HG03342 (cell line): ENCODE data around the gene TXNL4A.
"Not testable (repeated sequence)": the region's sequence is repeated elsewhere in the genome, so short reads cannot be mapped to it uniquely, and the experiment has no call there.

Experiments used
- ATAC-seq: cut with Tn5 transposase; IDR thresholded peaks from one replicate; pipeline ENCODE4 v1.9.1; 2021; ENCODE audit warnings: mild to moderate bottlenecking, moderate library complexity; ENCODE audit not compliant: unreplicated experiment

The TXNL4A gene, protein sequence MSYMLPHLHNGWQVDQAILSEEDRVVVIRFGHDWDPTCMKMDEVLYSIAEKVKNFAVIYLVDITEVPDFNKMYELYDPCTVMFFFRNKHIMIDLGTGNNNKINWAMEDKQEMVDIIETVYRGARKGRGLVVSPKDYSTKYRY

DNA sequence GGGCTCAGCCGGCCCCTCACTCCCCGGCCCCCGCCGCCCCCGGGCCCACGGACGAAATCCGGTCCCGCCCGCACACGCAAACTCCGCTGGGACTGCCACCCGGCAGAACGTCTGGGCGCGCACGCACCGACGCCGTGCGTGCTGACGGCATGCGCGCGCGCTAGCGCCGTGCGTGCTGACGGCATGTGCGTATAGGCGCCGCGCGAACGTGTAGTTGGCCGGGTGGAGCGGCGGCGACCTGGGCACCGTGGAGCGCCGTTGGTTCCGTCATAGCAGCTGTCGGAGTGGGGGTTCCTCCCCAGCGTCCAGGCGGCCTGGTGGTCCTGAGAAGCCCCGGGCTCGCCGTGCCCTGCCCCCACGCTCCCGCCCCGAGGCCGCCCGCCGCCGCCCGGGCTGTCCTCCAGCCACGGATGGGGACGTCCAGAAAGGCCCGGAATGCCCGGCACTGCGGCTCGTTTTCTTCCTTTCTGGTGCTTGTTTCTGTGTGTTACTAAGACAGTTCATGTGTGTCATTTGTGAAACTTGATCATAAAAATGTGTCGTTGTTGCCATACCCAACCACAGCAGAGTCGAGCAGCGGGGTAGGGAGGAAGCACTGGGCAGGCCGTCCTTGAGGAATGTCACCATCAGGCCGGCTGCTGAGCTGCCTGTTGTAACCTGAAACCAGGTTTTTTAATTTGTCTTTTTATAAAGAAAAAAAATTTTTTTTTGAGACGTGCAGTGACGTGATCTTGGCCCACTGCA is at the start of gene TXNL4A:
TXNL4A (minus strand) TSS at position 113 of the 744 bp plus-strand sequence. CDS start 171 bp downstream, outside the sequence.
- peak; percentile 98 for ATAC-seq

DNA sequence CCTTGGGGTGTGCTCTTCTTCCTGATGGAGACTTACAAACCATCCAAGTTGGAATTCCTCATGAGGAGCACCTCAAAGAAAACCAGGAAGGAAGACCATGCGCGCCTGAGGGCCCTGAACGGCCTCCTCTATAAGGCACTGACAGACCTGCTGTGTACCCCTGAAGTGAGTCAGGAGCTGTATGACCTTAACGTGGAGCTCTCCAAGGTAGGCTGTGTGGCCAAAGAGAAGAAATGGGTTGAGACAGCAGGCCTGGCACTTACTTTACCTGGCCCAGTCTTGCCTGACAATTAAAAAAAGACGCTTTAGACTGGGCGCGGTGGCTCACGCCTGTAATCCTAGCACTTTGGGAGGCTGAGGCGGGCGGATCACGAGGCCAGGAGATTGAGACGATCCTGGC is 48.9 kb upstream of the TXNL4A start:
- no peak for ATAC-seq

DNA sequence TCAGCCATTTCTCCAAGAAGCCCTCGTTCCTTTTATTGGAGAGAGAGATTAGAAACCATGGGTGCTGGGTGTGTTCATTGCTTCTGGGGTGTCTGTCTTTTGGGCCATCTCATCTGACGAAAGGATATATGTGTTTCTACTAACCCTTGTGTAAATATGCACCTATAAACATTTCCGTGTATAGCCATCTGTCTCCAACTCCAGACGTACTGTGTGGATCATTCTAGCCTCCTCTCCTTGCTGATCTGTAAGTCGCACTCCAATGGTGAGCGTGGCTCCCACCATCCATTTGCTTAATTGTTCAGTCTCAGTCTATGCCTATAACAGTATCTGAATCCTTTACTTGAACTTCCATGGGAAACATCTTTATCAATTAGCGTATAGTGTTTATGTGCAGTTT is 47.6 kb upstream of the TXNL4A start:
- no peak for ATAC-seq

DNA sequence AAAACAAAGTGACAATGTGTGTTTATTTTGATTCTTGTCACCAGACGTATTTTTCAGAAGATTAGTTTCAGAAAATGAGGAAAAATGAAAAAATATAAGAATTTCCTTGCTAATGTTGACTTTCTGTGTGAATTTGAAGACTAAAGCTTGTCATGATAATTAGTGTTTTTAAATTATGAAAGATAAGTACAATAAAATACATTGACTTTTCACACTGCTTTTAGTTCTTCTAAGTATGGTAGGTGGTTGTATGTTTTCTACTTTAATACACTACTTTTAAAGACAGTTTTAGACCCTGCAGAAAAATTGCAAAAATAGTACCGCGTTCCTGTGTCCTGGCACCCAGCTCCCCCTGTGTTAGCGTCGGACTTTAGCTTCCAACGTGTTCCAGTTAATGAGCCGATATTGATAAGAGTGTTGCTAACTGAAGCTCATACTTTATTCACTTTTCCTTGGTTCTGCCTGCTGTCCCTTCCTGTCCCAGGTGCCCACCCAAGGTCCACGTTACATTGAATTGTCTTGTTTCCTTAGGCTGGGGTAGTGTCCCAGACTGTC is 46.6 kb upstream of the TXNL4A start:
- no peak for ATAC-seq

DNA sequence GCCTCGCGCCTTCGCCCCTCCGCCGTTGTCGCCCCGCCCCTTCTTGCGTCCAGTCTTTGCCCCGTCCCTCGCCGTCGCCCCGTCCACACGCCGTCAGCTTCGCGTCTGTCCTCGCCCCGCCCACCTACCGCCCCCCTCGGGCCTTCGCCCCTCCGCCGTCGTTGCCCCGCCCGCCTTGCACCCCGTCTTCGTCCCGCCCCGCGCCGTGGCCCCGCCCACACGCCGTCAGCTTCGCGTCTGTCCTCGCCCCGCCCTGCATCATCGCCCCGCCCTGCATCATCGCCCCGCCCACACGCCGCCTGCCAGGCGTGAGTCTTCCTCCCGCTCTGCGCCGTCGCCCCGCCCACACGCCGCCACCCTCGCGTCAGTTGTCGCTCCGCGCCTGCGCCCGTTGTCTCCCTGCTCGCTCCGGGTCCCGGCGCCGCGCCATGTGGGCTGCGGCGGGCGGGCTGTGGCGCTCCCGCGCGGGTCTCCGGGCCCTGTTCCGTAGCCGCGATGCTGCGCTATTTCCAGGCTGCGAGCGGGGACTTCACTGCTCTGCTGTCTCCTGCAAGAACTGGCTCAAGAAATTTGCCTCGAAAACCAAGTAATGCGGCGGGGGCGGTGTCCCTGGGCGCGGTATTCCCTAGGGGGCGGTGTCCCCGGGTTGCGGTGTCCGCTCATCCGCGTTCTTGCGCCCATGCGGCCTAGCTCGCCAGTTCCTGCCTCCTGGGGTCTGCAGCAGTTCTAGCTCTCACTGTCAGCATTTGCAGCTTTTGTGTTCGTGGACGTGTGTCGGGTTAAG is 45.9 kb upstream of the TXNL4A start, which contains the start of gene RBFA:
RBFA (plus strand) TSS at position 367 of the 784 bp plus-strand sequence; CDS start at position 429, 62 bp downstream.
- peak; percentile 69 for ATAC-seq

DNA sequence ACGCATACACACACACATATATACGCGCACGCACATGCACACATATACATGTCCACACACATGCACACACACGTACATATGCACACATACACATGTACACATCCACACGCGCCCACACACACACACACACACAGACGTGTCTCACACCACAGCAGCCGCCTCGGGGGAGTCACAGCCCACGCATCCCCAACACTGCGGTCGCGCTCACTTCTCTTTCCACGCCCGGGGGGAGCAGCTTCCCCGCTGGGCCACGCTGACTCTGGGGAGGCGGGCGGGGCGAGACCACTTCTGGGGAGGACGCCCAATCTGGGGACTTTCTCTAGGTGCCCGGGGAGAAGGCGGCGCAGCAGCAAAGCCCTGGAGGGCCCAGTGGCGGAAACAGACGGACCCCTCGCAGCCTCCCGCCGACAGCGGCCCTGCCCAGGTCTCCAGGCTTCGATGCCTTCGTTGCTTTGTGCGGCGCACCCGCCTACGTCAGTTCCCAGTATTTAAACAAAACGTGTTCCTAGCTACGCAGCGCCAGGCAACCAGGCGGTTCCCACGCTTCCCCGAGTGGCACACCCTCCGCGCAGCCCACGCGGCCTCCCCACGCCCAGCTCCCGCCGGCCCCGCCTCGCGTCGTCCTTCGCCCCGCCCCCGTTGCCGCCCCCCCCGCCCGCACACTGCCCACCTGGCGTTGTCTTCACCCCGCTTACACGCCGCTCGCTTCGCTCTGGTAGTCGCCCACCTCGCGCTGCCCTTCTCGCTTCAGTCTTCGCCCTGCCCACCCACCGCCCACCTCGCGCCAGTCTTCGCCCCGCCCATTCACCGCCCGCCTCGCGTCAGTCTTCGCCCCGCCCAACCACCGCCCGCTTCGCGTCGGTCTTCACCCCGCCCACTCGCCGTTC is 45.1 kb upstream of the TXNL4A start:
- ATAC-seq = no peak

DNA sequence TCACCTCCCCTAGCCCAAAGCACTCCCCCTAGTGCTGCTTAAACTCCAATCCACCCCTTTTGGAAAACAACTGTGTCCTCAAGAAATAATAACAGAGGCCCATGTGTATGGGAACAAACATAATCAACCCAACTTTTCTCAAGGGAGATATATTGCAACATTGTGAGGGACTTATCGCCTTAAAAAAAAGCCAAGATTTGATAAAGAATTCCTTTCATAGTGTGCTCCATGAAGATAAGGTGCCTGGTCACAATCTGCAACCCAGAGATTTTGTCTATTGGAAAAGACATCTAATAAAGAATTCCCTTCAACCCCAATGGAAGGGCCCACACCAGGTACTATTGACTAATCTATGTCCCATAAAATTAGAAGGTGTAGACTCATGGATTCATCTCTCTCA is 41.3 kb upstream of the TXNL4A start:
- no peak for ATAC-seq

DNA sequence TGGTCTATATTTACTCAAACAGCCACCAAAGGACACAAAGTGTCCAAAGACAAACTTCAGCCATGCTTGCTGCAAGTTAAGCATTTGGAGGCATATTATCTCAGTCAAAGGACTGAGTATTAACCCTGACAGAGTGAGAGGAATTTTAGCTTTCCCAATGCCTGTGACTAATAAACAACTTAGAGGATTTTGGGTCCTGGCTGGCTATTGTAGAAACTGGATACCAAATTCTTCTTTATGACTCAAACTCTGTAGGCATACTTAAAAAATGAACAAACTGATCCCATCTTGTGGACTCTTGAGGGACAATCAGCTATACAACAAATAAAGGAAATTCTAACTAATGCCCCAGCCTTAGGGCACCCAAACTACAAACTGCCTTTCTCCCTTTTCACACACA is 39.4 kb upstream of the TXNL4A start:
- not testable (repeated sequence) for ATAC-seq

DNA sequence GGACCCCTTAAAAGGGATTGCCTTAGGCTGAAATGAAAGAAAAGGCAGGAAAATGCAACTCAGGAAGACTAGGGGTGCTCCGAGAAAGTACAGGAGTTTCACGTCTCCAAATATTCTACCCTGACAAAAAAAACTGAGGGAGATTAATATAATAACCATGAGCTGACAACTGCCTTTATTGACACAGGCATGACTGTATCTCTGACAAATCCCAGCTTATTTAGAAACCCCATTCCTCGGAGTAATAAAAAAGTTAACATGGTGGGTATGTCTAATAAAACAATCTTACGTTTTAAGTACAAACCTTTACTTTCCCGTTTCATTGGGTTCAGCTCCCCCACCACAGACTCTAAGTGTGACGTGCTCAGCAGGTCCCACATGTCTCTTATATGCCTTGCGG is 38.0 kb upstream of the TXNL4A start:
- no peak for ATAC-seq

DNA sequence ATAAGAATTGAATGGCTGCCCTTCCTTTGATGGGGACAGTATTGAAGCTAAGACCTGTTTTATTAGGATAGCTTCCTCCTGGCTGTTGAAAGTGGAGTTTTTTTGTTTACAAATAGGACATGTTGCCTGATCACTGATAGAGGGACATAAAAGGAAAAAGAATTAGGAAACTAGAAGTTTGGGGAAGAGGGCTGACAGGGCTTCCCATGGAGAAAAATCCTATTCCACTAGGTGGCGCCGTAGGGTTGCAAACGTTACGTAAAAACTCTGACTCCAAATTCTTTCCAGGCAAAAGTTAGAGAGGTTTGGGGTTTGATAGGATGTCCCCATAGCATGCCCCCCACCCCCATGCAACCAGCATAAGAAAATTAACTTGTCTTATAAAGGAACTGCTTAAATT is 34.8 kb upstream of the TXNL4A start:
- ATAC-seq = no peak

DNA sequence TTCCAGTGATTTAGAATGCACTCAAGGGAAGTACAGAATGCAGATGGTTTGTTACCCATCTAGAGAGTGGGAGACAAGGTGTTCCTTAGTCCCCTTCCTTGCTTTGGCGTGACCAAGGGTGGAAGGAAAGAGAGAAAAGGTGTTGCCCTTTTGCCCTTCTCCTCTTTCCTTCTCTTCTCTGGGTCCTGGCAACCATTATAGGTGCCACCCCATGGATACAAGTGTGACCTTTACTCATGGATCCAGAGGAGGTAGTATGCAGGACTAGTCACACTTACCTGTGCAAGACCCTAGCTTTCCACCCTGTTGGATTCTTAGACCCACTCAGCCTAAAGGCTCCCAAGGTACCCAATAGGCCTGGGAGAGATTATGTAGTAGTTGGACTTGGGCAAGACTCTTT is 34.2 kb upstream of the TXNL4A start:
- no peak for ATAC-seq

DNA sequence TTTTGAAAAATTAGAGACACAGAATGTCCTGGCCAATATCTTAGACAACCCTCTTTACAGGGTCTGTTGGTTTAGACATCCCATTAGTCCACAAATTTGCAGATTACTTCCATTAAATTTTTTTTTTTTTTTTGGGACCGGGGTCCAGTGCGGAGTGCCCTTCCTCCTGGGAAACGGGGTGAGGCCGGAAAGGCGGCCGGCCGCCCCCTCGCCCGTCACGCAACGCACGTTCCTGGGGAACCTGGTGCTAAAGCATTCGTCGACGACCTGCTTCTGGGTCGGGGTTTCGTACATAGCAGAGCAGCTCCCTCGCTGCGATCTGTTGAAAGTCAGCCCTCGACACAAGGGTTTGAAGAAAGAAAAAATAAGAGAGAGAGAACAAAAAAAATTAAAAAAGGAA is 24.4 kb upstream of the TXNL4A start:
- no peak for ATAC-seq

DNA sequence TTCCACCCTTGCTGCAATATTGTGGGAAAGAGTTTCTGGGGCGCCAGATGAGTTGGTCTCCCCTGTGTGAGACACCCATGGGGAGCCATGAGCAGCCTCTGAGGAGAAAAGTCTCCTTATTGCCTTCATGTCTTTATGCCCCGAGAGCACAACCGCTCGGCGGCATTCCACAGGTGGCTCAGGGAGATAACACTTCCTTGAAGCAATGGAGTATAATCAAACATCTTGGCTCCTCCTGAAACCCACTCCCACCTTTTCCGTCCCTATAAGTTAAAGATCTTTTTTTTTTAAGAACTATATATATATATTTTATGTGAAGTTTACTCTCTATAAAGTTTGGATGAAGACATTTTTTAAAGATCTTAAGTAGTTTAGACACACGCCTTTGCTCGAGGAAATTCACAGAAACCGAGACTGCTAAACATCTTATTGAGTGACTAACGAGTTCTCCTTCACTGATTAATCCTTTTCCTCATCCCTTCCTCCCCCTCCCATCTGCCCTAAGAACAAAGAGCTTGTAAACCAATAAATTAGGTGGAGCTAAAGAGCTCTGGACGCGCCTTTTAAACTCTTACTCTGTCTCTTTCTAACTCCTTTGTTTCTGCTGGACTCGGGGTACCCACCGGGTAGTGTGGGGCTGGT is 23.3 kb upstream of the TXNL4A start:
- not testable (repeated sequence) for ATAC-seq

DNA sequence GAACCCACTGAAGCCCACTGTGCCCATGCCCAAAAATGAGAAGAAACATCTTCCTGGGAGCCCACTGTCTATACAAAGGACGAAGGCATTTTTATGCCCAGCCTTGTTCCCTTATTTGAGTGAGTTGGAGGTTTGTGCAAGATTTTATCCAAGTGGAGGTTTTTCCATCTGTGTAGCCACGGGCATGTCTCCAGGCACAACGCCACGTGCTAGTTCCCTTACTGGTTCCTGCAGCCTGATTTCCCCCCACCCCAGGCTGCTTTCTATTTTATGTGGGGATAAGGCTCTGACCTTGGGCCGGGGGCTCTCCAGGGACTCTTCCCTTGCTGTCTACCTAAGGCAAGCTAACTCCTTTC is 22.2 kb upstream of the TXNL4A start:
- no peak for ATAC-seq

DNA sequence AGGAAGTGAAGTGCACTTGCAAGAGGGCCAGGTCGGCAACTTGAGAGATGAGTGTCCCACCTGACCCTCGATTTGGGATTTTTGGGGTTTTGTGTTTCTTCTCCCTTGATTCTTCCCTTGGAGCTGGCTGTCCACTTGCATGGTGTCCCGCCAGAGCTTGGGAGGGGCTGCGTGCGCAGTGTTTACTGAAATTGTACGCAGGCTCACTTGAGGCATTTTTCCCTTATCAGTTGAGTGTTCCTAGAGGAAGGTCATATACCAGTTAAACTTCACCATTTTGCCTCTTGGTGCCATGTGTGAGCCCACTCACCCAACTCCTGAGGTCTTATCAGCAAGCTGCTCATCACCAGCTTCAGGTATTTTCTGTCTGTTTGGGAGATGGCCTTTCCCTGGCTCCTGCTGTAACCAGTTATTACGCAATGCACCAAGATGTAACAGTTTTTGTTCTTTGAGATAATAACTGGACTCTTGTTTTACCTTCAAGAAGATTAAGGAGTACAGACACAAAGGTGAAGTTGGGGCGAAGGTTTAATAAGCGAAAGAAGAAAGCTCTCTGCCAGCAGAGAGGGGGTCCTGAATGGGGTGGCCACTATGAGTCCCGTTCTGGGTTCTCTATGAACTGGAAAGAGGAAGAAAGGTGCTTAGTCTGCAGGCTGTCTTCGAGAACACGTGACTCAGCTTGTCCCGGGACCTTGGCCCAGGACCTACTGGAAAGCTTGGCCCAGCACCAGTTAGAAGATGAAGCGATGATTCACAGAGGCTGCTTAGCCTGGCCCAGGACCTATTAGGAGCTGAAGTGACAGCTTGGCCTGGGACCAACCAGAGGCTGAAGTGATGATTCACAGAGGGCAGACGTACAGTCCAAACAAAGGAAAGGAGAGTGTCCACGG is 21.5 kb upstream of the TXNL4A start:
- no peak for ATAC-seq

DNA sequence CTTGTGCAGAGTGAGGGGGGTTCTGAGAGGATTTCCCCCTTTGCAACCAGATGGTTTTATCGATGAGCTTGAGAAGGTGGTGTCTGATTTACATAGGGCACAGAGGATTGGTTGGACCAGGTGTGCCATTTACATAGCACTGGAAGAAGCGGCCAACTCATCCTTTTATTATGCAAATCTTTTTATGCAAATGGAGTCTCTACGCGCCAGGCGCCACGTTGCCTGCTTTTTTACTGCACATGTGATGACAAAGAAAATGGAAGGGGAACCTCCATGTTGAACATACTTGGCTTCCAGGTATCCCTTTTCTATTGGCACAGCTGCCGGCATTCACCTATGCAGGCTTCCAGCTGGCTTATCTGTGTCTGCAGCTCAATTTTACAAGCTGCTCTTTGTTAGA is 18.4 kb upstream of the TXNL4A start:
- no peak for ATAC-seq

DNA sequence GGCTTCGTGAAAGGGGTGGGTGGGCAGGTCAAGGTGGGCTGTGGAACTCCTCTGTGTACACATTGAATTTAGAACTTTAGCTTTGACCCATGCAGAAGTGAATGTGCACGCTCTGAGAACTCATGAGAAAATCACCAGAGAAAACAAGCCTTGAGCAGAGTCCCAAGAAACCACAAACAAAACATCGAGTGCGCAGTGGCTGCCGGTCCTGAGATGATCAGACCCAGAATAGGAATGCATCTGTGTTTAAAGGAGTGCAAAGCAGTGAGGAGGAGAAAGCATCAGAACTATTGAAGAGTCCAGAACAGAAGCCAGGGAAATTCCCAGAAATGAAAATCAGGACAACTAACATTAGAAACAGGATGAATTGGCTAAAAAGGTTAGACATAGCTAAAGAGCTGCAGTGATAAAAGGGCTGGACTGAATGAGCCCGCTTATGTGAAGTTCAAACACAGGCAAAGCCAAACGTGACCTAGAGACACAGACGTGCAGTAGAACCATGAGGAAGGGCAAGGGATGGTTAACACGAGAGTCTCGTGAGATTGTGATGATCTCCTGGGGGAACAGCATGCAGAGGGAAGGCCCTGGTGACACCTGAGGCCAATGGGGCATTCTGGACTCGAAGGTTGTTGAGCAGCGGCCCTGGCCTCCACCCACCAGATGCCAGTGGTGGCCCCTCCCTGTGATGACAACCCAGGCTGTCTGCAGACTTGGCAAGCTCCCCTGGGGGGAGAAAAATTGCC is 16.4 kb upstream of the TXNL4A start:
- no peak for ATAC-seq

DNA sequence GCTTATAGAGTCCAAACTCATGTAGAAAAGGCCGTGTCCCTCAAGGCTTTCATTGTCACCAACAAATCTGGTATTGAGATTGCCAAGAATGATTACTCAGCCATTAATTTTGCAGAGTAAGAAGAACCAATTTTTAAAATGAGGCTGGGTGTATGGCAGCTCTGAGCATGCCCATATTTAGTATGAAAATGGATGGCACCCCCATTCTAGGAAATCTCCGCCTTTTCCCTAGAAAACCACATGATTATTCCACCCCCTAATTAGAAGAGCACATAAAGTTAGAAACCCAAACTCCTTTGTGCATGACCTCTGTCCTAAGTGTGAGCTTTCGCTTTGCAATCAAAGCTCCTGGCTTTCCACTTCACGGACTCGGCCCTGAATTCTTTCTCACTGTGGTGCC is 14.1 kb upstream of the TXNL4A start:
- no peak for ATAC-seq

DNA sequence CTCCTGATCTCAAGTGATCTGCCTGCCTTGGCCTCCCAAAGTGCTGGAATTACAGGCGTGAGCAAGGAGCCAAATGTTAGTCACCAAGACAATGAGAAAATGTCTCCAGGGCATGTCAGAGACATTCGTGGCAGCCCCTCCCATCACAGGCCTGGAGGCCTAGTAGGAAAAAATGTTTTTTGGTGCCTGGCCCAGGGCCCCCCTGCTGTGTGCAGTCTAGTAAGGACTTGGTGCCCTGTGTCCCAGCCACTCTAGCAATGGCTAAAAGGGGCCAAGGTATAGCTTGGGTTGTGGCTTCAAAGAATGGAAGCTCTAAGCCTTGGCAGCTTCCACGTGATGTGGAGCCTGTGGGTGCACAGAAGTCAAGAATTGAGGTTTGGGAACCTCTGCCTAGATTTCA is 12.5 kb upstream of the TXNL4A start:
- ATAC-seq = no peak
